ENCODE data around the gene CLSTN1.

Gene CLSTN1

DNA sequence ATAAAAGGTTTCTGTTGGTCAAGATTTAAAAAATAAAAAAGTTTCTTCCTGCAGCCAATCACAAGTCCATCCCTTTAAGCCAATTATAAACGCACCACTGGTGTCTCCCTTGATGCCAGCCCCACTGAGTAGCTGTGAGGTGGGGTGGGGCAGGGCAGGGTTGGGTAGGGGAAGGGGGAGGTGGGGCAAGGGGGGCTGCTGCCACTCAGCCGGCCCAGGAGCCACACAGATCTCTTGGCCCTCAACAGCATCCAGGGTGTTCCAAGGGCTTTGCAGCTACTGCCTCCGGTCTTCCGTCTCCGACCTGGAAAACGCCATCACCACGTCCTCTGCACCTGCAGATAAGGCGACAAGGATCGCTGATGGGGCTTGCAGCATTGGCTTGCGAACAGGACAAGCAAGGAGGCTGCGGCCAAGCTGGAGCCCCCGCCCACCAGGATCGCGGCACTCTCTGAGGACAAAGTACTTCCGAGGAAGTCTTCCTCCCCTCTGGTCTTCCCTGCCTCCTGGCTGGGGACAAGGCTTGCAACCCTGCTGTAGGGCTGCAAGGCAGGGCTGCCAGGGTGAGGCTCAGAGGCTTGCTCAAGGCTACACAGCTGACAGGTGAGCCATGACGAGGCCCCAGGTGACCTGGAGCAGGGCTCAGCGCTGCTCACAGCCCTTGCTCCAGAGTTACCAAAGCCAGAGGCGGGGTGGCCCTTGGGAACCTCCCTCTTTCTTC lies 26.8 kb upstream of the CLSTN1 start:
- FAIRE-seq = no peak

DNA sequence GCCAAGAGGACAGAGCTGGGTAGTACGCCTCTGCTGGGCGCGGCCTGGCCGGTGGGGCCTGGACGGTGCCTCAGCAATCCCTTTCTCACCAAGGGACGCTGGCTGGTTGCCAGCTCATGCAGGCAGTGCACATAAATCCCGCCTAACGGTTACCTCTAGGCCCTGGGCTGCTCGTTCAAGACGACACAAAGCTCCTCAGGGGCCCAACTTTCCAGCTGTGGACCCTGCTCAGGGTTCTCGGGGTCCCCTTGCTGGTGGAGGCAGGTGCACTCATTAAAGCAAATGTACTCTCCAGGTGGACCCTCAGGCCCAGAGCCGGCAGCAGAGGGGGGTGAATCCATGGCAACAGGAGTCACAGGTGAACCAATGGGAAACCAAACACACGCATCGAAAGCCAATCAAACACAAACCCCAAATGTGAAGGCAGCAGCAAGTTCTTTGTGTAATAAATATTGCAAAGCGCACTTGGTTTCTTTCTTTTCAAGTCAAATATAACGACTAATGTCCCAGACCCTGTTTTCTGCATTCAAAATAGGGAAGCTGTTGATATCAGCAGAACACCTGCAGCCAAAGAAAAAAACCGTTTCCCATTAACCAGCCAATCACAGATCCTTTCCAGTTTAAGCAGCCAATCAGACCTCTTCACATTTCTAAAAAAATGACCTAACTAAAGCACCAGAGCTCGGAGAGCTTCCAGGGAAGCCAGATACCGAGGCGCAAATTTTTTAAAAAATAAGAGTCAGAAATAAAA lies 26.1 kb upstream of the CLSTN1 start:
- FAIRE-seq = no peak

DNA sequence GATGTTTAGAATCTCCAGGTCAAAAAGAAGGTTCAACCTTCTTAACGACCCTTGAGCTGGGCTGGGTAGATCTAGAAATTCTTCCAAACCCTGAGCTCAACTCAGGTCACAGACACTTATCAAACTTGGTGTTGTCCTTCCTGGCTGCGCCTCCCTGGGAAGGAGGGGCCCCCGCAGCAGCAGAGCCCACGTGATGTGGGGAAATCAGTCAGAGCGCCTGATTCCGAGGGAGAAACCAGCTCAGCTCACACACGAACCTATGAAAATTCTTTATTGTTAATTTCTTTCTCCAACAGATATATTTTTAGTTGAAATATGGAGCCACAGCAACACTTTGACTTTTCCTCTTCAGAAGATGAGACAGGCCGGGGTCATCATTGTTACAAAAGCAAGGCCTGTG lies 24.3 kb upstream of the CLSTN1 start:
- FAIRE-seq = no peak

DNA sequence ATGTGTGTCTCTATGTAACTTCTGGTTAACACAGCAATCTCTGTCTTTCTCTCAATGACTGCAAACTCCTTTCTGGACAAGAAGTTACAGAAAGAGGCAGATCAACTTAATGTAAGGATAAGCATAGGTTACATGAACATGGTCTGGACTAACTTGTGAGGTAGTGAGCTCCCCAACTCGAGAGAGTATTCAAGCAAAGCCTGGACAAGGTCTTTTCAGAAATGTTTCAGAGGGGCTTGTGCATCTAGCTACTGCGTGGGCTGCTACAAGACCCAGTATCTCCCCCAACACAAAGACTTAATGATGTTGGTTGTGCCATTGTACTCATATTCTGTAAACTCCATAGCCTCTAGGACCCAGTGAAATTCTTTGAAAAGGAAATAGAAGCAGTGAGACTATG lies 23.5 kb upstream of the CLSTN1 start:
- FAIRE-seq = no peak

DNA sequence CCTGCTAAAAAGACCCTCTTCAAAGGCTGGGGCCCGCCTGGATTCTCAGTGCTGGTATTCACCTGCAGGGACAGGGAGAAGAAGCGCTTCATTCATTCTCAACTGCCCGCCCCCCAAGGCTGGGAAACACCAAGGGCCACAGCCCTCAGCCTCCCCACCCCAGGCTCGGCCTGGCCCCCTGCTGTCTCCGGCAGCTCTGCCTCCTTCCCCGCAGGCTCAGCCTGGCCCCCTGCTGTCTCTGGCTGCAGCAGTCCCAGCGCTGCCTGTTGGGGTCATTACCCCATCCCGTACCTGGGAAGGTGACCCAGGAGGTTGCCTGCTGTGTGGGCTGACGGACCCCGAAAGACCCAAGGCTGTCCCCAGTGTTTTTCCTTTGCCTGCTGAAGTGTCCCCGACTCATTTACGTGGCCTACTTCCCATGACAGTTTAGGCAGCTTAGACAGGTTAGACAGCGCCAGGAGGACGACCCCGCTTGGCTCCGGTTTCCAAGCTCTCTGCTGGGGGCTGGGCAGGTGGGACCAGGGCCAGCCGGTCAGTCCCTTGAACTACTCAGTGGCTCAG lies 22.9 kb upstream of the CLSTN1 start:
- FAIRE-seq = no peak

DNA sequence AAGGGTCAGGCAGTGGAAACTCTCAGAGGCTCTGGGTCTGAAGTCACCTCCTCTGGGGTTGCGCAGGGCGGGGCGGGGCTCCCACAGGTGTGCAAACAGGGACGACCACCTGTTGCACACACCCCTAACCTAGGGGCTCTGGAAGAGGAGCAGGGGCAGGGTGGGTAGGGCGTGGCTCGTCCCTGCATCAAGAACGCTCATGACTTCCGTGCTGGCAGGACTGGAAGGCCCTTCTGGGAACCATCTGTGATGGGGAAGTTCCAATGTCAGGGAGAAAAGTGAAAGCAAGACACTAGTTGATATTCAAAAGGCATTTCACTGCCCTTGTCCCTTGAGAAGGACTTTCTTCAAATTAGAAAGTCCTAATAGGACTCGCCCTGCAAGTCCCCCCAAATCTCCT lies 22.1 kb upstream of the CLSTN1 start:
- FAIRE-seq = no peak

DNA sequence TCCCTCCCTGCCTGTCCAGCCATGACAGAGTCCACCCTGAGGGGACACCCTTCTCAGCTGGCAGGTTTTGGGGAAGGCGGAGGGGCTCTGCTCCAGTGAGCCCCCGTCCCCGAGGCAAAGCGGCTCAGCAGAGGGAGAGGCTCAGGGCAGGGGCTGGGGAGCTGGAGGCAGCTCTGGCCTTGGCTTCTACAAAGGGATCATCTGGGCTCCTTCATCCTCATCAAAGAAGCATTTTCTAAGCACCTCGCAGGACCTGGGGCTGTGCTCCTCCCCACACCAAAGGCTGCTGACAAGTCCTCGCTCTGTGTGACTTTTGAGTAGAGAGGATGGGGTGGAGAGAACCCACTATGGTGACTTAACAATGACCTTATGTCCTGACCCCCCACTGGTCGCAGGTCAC lies 21.0 kb upstream of the CLSTN1 start:
- no peak for FAIRE-seq

DNA sequence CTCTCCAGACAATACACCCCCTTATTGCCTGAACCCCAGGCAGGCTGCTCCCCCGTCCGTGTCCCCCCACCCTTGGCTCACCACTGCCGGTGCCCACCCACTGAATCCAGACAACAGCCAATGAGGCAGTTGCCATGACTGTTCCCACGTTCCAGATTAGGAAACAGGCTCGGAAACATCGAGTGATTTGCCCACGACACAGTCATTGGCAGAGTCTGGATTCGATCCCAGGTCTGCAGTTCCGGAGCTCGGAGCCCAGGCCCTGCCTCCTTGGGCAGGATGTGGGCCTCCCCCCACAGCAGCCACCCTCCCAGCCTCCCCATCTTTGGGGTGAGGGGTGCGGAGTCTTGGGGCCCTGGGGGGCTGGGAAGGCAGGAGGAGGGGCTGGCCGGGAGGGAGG lies 20.3 kb upstream of the CLSTN1 start:
- FAIRE-seq = no peak

DNA sequence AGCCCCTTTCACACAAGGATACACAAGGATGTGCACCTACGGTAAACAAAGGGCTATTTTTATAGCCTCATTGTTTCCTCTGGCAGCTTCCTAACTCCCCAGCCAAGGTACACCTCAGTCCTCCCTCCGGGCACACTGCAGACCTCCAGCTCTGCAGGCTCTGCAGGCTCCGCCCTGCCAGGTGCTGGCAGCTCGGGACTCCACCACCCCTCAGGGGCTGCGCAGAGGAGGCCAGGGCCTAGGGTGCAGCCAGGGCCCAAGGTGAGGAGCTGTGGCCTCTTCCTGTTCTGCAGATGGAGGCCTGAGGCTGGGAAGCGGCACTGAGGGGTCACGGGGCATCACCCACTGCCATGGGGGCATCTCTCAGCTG lies 19.8 kb upstream of the CLSTN1 start:
- no peak for FAIRE-seq

DNA sequence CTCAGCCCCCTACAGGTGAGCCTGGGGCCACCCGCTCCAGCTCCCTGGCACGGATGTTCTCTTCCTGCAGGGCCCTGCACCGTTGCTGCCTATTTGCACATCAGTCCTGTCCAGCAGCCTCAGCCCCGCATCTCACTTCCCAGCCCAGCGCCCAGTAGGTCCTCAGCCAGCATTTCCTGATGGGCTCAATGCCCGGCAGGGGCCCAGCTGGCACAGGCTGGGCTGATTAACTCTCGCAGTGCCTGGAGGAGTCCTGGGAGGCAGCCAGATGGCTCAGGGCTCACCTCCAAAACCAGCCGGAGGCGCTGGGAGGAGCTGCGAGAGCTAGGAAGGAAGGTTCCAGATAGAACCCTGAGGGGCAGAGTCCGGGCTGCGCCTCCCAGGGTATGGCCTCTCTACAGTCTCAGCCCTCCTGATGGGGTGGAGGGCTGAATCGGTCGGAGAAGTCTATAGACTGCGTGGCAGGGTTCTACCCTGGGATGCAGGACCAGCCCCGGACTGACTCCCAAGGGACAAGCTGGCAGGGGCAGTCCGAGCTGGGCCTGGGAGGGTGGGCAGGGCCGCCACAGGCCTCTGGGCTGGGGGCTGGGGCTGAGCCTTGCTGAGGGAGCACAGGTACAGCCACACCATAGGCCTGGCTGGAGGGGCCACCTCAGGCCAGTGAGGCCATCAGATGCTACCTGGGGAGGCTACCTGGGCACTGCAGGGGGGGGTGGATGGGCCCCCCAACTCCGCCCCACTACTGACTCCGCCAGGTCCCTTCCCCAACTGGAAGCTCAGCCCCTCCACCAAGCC lies 19.2 kb upstream of the CLSTN1 start:
- no peak for FAIRE-seq

DNA sequence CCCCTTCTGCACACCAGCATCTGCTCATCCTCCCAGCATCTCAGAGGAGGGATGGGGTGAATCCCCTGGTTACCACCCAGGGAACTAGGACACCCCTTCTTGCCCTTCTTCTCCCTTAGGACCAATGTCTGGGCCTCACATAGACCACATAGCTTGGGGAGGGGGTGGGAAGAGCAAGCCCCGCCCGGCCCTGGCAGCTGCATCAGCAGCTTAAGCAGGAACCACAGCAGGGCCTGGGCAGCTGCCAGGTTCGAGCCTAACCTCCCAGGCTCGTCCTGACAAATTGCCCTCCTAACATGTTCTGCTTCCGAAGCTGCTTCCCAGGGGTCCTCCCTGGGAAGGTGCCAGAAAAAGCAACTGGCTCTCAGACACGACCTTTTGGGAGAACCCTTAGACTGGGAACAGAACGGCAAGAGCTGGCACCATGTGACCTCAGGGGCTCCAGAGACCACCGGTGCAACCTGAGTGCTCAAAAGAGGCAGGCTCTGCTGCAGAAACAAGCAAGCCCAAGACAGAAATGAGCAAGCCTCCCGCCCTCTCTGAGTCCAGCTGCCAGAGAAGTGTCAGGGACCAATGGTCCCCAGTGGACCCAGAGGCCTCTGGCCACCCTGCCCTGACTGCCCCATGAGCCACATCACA lies 18.4 kb upstream of the CLSTN1 start:
- no peak for FAIRE-seq

DNA sequence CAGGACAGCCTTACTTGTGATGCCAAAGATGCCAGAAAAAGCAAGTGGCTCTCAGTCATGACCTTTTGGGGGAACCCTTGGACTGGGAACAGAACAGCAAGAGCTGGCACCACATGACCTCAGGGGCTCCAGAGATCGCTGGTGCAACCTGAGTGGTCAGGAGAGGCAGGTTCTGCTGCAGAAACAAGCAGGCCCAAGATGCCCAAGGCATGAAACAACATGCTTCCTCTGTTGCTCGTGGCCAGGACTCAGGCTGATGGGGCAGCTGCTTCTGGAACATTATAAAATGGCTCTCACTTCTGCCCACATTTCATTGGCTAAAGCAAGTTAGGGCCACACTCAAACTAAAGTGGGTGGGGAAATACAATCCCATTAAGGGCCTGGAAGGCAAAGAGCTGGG lies 17.7 kb upstream of the CLSTN1 start:
- no peak for FAIRE-seq

DNA sequence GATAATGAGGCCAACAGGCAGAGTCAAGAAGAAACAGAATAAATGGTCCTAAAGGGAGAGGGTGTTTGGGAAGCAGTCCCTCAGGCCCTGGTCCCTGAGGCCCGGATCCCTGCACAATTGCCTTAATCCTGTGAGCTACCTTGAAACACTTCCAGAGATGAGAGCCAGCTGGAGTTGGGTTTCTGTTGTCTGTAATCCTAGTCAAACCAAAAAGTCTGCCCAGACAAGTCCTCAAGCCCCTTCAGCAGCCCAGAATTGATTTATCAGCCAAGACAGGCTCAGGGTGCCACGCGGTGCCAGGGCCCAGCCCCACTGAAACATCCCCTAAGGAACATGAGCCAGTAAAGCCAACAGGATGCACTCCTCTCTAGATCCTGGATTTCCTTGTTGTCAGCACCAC lies 16.4 kb upstream of the CLSTN1 start:
- no peak for FAIRE-seq

DNA sequence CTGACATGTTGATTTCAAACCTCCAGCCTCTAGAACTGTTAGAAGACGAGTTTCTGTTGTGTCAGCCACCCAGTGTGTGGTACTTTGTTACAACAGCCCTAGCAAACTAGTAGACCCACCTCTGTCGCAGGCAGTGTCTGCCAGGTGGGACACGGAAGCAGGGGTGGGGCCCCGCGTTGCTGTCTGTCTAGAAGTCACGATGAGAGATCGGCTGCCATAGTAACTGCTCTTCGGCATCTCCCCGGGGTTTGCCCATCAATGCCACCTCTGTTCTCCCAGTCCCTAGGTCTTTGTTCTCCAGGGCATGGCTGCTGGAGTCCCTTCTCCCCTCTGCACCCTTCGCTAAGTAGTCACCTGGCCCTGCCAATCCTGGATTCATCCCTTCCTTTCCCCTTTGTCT lies 15.2 kb upstream of the CLSTN1 start:
- no peak for FAIRE-seq

DNA sequence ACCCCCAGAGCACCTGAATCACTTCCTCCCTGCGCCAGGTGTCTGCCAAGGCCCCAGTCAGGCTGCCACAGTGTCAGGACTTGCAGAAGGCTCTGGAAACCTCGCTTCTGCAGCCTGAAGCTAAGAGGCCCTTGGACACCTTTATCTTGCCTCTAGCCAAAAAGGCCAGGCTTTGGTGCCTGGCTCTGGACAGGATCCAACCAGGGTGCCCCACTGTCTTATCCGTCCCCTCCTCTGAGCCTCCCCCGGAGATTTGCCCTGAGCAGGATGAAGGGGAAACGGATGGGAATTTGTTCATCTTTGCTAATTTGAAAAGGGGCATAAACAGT lies 12.8 kb upstream of the CLSTN1 start:
- FAIRE-seq = no peak

DNA sequence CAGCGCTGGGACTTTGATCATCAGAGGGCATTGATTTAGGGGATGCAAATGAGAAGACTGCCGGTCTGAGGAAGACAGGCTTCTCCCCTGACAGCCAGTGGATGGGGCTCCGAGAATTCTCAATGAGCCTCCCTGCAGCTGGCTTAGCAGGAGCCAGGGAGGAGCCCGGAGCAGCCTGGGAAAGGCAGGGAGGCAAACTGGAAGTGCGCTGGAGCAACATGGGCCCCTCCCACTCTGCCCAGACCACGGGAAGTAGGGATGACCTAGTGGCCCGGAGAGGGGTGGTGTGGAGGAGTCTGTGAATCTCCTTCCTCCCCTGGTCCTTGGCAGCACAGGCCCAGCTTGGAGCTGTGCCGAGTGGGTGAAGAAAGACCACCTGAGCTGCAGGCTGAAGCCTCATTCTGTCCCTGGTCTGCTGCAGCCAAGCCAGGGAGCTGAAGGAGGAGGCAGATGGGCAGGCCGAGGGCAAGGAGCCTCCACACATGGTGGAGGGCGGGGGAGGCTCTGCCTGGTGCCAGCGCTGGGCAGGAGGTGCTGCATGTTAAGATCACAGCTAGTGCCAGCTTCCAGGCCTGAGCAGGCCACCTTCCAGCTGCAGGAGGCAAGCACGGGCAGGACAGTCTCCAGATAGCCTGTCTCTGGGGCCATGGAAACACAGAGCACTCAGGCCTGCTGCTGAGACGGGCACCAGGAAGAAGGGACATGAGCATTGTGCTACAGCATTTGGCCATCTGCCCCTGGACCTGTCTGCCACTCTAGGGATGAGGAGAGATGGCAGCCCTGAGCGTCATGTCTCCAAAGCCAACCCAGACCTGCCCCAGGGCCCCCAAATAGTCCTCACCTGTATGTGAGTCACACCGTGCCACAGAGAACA lies 12.2 kb upstream of the CLSTN1 start:
- no peak for FAIRE-seq

DNA sequence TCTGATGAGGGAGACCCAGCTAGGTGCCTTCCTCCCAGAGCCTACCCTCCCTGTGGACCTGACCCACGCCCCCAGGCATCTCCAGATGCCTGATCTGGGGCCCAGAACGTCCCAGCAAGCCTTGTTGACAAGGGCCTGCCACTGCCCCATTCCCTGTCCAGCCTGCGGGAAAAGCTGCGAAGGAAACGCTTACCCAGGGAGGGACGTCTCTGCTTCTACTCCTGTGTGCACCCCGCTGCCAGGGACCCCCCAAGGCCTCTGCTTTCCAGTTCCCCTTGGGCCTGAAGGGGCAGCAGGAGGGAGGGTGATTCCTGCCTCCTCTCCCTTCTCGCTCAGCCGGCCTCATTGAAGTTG lies 11.6 kb upstream of the CLSTN1 start:
- no peak for FAIRE-seq

DNA sequence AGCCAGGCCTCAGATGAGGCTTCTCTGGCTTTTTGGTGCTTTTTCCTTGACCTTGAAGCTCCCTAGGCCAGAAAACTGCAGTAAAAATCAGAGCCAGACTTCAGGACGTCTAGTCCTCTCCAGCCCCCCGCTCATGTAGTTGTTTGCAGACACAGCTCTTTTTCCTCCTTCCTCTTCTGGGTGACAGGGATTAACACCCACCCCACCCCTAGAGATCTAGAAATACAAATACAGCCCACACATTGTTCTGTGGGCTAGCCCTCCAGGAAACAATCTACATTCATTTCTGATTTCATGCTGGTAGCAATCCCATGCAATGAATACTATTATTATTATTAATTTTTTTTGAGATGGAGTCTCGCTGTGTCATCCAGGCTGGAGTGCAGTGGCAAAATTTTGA lies 9.9 kb upstream of the CLSTN1 start:
- FAIRE-seq = no peak

DNA sequence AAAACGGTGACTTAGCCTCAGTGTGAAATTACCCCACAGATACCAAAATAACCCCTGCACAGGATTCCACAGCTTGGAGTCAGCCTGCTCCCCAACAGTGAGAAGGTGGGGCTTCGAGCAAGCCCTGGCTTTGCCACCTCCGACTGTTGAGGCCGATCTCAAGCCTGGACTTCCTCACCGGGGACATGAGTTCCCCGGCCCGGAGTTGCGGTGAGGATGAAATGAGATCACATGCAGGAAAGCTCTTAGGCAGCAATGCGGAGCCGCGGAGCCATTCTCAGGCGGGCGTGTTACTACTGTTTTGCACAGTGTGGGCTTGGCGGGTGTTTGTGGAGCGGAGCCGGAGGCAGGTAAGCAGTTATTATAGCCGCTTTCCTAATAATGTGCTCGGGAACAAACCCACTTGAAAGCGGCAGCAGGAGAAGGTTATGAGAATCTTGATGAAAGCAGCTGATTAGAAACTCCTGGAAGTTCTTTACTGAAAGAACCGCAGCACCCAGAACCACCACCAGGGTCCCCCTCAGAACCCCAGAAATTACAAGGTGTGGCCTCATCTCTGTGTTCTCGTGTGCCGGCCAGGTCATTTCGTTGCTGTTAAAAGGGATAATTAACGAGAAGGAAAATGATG lies 3.9 kb upstream of the CLSTN1 start:
- no peak for FAIRE-seq

DNA sequence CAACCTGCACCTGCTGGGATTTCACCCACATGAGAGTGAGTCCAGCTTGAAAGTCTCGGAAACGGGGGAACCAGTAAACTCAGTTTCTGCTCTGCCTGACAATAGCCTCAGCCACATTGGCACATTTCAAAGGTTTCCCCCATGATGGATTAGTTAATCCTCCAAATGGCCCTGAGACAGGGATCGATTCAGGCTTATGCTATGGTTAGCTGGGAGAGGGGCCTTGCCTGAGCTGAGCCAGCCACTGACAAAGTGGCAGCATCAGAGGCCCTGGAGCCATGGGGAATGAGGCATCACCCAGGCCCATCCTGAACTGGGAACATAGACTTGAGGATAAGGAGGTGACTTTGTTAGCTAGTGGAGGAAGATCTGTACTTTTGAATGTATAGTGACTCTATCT lies 2.9 kb upstream of the CLSTN1 start:
- FAIRE-seq = no peak

DNA sequence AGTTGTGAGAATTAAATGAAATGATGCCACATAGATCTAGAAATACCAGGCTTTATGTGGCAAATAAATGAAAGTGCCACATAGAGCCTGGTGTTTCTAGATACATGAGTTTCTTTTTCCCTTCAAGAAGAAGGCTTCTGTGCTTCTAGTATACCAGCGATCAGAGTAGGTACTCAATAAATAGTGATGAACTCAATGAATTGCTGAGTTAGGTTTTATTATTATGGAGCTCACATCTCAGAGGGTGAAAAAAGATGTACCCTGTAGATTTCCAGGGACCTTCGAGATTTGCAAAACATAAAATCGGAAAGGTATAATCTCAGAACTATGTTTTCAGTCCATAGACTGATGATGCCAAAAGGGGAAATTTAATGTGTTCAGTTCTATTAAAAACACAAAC lies 2.3 kb upstream of the CLSTN1 start:
- FAIRE-seq = no peak
